ENCODE results near the gene PIP5K1C. TPM values are rescaled to one million over a fixed set of nuclear protein-coding genes. Genes with fewer than 3 reads are reported as not detected.

The PIP5K1C gene
- 5.3 and 13.0 TPM in 2 replicates for total RNA-seq (2014; rRNA removed; shearing (Covaris generic))

GRCh38 chr19:3700242-3701032 lies at the start of gene PIP5K1C:
Gene PIP5K1C (minus strand): TSS chr19:3700468. CDS start chr19:3700390, 78 bp downstream.
- in situ Hi-C loops (cut with HindIII; ENCODE audit: low sequenced_read_pairs), result no loop called here

DNA sequence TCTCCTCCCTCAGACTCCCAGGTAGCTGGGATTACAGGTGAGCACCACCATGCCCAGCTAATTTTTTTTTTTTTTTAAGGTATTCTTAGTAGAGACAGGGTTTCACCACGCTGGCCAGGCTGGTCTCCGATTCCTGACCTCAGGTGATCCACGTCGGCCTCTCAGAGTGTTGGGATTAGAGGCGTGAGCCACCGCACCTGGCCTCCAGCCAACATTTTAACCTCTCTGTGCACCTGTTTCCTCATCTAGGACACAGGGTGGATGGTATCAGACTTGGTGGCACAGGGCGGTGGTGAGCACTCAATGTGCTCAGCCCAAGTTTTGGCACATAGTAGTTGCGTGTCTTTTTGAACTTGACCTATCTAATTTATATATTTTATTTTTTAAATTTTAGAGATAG lies 48.7 kb upstream of the PIP5K1C start:
- in situ Hi-C loops (cut with HindIII; ENCODE audit: low sequenced_read_pairs), result no loop called here
- DNase-seq (ENCODE audit: low spot score), result no peak

More at GRCh38 chr19:3700242-3701032, at the start of gene PIP5K1C:
- DNase-seq (ENCODE audit: low spot score), result peak; percentile 88

- no peak for DNase-seq (ENCODE audit: low spot score)
- in situ Hi-C loops (cut with HindIII; ENCODE audit: low sequenced_read_pairs), result no loop called here
Observed at GRCh38 chr19:3746371-3747056, 46.2 kb upstream of the PIP5K1C start.

GRCh38 chr19:3745363-3746045 lies 45.2 kb upstream of the PIP5K1C start:
- in situ Hi-C loops (cut with HindIII; ENCODE audit: low sequenced_read_pairs), result no loop called here
- DNase-seq (ENCODE audit: low spot score), result no peak

DNA sequence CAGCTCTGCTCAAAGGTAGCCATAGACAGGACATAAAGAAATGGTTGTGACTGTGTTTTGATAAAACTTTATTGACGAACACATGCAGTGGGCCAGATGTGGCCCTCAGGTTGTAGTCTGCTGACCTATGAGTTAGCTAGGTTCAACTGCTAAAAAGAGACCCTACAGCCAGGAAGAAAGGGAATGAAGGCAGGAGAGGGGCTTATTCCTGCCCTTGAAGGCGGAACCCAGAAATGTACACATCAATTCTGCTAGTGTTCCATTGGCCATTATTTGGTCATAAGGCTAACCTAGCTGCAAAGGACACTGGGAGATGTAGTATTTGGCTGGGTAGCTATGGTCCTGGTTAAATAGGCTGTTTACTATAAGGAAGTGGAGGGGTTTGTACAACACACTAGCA lies 43.2 kb upstream of the PIP5K1C start:
- no peak for DNase-seq (ENCODE audit: low spot score)
- in situ Hi-C loops (cut with HindIII; ENCODE audit: low sequenced_read_pairs), result no loop called here

DNA sequence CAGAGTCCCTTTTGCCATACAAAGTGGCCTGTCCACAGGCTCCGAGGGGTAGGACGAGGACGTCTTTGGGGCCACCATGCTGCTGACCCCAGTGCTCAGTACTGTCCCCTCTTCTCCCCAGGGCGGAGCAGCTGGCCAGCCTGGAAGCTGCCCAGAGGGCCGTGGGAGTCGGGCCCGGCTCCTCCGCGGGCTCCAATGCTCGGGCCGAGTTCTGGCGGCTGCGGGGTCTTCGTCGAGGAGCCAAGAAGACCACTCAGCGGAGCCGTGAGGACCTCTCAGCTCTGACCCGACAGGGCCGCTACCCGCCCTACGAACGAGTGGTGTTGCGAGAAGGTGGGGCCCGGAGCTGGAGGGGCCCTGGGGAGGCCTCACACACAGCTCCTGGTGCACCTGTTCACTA lies 40.2 kb upstream of the PIP5K1C start:
- no peak for DNase-seq (ENCODE audit: low spot score)
- in situ Hi-C loops (cut with HindIII; ENCODE audit: low sequenced_read_pairs), result no loop called here

- in situ Hi-C loops (cut with HindIII; ENCODE audit: low sequenced_read_pairs), result no loop called here
- DNase-seq (ENCODE audit: low spot score), result no peak
Observed at GRCh38 chr19:3738477-3739220, 38.4 kb upstream of the PIP5K1C start.

DNA sequence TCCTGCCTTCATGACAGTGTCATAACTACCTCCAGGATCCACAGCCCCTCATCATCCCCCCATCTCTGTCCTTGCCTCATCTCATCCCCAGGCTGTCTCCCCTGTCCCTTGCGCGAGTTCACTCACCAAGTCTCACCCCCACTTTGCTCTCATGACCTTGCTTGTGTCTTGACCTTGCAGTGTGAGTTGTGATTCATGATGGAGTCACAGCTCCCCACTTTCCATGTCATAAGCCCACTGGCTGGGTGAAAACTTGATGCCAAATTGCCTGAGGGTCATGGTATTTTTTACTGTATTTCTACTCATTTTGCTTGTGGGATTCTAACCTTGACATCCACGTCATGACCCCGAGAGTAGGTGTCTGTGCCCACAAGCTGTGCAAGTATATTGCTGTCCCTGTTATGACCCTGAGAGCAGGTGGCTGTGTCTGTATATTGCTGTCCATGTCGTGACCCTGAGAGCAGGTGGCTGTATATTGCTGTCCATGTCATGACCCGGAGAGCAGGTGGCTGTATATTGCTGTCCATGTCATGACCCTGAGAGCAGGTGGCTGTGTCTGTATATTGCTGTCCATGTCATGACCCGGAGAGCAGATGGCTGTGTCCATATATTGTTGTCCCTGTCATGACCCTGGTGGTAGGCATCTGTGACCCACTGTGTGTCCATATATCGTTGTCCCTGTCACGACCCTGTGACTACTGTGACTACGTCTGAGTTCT lies 37.4 kb upstream of the PIP5K1C start:
- no peak for DNase-seq (ENCODE audit: low spot score)
- in situ Hi-C loops (cut with HindIII; ENCODE audit: low sequenced_read_pairs), result no loop called here

DNA sequence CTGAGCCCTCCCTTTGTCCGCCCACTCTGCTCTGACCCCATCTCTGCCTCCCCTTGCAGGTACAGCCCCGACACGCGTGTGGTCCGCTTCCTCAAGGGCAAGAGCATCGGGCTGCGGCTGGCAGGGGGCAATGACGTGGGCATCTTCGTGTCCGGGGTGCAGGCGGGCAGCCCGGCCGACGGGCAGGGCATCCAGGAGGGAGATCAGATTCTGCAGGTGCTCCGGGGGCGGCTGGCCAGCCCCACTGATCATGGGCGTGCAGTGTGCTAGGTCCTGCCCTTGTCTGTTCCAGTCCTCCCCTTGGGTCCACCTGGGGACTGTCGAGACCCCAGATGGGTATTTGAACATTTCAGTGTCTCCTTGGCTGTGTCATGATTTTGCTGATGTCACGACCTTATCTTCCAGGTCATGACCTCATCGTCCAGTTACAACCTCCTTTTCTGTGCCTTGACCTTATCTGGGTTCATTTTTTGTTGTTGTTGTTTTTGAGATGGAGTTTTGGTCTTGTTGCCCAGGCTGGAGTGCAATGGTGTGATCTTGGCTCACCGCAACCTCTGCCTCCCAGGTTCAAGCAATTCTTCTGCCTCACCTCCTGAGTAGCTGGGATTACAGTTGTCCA lies 35.9 kb upstream of the PIP5K1C start:
- DNase-seq (ENCODE audit: low spot score), result no peak
- in situ Hi-C loops (cut with HindIII; ENCODE audit: low sequenced_read_pairs), result no loop called here

GRCh38 chr19:3734310-3734600 lies 34.0 kb upstream of the PIP5K1C start:
- DNase-seq (ENCODE audit: low spot score), result no peak
- in situ Hi-C loops (cut with HindIII; ENCODE audit: low sequenced_read_pairs), result no loop called here

GRCh38 chr19:3733549-3734309 lies 33.5 kb upstream of the PIP5K1C start:
- no peak for DNase-seq (ENCODE audit: low spot score)
- in situ Hi-C loops (cut with HindIII; ENCODE audit: low sequenced_read_pairs), result no loop called here

GRCh38 chr19:3732108-3732507 lies 31.8 kb upstream of the PIP5K1C start:
- in situ Hi-C loops (cut with HindIII; ENCODE audit: low sequenced_read_pairs), result no loop called here
- DNase-seq (ENCODE audit: low spot score), result no peak

GRCh38 chr19:3730457-3730958 lies 30.2 kb upstream of the PIP5K1C start:
- DNase-seq (ENCODE audit: low spot score), result no peak
- in situ Hi-C loops (cut with HindIII; ENCODE audit: low sequenced_read_pairs), result no loop called here

GRCh38 chr19:3725640-3726310 lies 25.5 kb upstream of the PIP5K1C start:
- no peak for DNase-seq (ENCODE audit: low spot score)
- in situ Hi-C loops (cut with HindIII; ENCODE audit: low sequenced_read_pairs), result no loop called here

DNA sequence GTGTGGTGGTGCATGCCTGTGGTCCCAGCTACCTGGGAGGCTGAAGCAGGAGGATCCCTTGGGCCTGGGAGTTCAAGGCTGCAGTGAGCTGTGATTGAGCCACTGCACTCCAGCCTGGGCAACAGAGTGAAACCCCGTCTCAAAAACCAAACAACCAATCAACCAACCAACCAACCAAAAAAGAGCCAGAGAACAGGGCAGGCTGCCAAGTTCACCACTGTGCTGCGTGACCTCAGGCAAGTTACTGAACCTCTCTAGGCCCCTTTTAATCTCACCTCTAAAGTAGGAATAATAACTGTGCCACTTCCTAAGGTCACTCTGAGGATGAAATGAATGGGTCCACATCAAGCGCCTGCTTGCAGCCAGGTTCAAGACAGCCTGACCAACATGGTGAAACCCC lies 24.9 kb upstream of the PIP5K1C start:
- in situ Hi-C loops (cut with HindIII; ENCODE audit: low sequenced_read_pairs), result no loop called here

DNA sequence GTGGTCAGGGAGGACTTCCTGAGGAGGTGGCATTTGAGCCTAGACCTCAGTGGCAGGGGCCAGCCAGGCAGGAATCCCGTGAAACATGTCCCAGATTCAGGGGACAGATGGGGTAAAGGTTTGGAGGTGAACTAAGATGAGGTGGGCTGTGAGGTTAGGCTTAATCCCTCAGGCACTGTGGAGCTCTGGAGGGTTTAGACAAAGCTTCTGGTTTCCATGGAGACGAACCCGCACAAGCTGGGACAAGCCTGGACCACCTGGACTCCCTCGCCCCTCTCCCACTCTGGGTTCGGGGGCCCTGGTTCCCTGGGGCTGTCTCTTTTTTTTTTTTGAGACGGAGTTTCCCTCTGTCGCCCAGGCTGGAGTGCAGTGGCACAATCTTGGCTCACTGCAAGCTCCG lies 23.6 kb upstream of the PIP5K1C start:
- DNase-seq (ENCODE audit: low spot score), result no peak
- in situ Hi-C loops (cut with HindIII; ENCODE audit: low sequenced_read_pairs), result no loop called here

More for the DNA sequence above, 24.9 kb upstream of the PIP5K1C start:
- no peak for DNase-seq (ENCODE audit: low spot score)

GRCh38 chr19:3723110-3723488 lies 22.8 kb upstream of the PIP5K1C start:
- in situ Hi-C loops (cut with HindIII; ENCODE audit: low sequenced_read_pairs), result no loop called here
- no peak for DNase-seq (ENCODE audit: low spot score)

All from G401 (cell line).